HG03103 (cell line): ENCODE results near the gene TAGAP.

ENCODE experiments used
- ATAC-seq: cut with Tn5 transposase; IDR thresholded peaks from one replicate; pipeline ENCODE4 v1.9.1; 2021; ENCODE audit warnings: low read depth; ENCODE audit not compliant: unreplicated experiment

TAGAP gene

DNA sequence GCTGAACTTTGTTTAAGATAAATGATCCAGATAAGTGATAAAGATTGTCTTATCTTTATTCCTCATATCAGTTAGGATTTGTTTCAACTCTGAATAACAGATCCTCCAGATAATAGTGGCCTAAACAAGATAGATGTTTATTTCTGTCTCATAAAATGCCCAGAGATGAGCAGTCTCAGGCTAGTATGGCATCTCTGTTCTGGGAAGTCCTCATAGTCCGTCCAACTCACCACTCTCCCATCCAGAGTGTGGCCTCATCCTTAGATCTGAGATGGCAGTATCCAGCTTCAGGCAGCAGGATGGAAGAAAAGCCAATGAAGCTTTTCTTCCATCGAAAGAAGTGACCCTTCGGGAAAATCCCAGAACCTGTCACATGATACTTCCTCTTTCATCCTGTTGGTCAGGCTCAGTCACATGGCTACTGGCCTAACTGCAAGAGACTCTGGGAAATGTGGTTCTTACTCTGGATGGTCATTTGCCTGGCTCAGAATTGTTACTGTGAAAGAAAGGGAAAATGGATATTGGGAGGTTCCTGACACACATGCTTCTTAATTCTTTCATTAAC, 29.4 kb upstream of the TAGAP start:
- no peak for ATAC-seq

DNA sequence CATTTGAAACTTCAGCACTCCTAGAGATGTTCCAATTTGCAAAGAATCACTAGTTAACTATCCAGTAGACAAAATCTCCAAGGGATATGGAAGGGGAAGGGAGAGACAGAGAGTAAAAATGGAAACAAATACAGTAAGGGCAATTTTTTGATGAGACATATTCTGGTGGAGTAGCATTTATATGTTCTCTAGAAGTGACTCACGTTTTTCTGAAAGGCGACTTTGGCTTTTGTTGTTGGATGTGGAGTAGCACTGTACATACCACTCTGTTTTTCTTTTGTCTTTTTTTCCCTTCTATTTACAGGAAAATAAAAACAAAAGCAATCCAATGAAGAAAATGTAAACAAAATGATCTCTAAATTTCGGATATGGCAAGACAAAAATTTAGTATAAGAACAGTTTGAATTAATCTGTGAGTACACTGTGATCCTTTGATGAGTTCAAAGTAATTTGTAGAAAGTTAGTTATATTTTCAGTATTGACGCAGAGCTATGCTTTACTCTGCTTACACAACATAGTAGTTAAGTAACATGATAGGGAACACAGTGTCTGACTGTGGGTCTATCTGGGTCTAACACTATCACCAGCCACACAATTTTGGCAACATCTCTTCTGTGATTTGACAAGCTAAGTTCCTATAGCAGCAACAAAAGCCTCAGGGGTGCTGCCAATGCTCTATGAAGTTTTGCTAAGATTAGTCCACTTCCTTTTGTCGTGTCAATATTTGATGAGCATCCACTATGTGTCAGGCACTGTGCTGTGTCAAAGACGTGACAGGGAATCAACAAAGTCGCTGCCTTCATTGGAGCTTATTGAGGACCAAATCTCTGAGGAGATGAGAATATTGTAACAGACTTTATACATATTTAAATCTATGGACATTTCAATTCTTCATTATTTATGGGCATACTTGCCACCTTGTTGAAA, 27.3 kb upstream of the TAGAP start:
- no peak for ATAC-seq

DNA sequence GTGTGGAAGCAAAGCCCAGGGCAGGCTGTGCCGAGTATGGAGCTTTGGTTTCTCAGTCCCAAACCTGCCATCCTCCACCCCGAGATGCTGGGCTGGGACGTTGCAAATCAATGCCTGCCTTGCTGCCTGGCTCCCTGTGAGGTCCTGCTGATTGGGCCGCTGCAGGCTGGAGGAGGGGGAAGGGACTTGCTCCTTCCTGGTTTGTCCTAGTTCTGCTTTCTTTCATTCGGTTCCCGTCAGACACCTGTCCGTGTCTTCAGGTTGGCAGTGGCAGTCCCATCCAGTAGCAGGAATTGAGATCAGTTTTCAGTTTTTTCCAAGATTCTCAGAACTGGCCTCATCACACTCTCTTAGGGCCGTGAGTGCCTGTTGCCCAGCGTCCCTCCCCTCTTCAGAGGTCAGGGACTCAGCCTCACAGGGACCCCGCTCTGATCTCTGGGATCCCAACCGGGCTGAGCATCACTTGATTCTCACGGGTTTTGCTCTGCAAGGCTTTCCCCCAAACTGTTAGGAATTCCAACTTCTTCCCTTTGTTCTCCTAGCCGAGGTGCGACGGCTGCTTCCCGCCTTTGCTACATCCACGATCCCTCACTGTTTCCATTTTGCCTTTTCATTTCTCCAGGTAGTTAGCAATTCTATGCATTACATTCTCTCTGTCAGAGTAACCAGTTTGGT, 24.2 kb upstream of the TAGAP start:
- no peak for ATAC-seq

DNA sequence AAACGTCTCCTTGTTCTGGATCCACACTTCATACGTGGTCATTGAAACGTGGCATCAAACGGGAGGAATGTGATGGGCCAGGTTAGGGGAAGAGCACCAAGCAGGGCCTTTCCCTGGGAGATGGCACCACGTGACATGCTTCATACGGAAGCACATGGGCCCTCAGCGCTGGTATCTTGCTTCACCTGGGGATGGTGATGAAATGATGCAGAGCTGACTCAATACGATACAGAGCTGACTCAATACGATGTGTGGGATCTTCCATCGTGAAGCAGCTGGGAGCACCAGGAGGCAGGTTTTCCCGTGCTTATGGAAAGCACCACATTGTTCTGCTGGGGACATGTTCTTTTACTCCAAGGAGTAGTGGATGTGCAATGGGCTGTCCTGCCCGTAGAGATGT, 22.5 kb upstream of the TAGAP start:
- no peak for ATAC-seq

DNA sequence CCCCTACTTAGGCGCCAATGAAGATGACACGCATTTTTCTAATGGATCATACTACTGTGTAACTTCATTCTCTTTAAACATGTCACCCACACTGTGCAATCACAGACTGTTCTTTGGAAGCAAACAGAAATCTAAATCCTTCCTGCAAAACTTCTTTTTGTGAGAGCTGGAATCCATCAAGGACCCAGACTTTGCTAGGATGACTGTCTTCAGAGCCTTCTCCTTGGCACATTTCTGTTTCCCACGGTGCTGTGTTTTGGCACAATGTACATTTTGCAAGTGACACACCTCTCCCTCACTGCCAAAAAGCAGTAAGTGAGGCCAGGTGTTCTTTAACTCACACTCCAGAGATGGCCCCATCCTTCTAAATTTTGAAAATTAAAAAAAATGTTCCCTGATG, 21.7 kb upstream of the TAGAP start:
- ATAC-seq: no peak

DNA sequence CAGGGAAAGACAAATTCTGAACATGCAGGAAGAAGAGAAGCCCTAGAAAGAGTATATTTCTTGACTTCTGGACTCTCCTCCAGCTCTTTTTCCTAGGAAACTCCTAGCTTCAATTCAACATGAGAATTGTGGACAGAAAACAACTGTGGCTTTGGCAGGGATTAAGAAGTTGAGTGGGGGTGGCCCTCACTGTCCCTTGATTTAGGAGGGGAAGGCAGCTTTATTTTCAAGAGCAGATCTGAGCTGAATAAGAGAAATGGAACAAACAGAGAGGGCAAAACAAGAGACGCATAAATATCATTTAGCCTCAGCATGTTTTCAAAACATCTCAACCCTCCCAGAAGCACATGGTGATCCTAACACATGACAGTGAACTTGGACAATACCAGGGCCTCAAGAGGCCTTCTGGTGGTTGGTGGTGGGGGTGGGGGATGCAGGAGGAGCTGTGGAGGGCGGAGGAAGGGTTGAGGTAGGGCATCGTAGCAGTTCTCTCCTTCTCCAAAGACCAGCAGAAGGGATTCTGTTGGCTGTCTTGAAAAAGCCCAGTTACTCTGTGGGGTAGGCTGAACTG, 21.1 kb upstream of the TAGAP start:
- no peak for ATAC-seq

DNA sequence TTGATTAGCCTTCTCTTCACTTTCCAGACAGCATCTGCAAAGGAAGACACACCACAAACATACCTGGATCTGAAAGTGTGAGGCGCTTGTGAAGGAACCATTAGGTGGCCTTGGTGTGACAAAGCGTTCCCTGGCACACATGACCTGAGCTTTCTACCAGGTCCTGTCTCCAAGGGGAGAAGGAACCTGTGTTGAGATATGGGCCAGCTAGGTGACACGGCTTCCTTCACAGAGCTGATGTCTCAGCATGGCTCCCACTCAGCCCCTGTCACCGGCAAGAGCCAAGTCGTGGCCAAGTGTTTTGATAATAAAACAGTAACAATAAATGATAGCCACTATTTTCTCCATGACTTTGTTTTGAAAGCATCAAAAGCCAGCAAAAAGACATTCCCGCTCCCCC, 20.3 kb upstream of the TAGAP start:
- ATAC-seq: no peak

DNA sequence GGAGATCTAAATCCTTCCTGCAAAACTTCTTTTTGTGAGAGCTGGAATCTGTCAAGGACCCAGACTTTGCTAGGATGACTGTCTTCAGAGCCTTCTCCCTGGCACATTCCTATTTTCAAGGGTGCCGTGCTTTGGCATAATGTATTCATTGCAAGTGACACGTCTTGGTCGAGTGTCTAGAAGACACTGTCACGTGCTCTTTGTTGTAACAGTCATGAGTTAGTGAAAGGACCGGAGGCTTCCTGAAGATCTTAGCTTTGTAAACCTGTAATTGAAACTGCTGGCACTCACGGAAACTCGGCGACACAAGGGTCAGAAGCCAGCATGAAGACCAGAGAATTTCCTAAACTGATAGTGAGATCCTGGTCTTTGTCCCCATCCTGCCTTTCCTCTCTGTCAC, 19.7 kb upstream of the TAGAP start:
- no peak for ATAC-seq

DNA sequence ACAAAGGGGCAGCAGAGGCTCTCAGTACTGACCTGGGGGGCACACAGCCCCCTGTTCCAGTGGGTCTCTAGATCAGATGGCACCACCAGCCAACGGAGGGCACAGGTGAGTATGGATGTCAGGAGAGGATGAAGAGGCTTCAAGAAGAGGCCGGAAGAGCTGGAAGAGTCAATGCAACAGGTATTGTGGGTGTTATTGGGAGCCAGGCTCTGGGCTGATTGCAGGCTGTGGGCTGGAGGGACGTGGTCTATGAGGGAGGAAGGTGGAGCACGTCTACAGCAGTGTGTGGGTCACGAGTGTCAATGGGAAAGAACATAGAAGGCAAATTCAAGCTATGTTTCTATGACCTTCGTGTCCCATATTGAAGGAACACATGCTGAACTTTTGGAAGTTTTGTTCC, 18.8 kb upstream of the TAGAP start:
- ATAC-seq: no peak

DNA sequence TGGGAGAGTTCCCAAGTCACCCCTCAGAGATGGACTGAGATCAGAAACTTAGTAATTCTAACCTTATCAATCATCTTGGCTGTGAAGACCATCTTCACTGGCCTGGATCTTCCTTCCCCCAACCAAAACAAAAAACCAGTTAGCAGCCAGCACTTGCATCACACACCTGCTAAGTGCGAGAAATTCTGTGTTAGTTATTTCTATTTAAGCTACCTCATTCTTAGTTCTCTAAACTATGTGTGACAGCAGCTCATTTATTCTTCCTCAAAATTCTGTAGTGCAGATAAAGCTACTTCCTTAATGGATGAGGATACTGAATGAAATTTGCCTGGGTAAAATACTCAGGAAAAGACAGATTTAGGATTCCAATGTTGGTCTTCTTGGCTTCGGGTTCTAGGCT, 18.2 kb upstream of the TAGAP start:
- no peak for ATAC-seq

DNA sequence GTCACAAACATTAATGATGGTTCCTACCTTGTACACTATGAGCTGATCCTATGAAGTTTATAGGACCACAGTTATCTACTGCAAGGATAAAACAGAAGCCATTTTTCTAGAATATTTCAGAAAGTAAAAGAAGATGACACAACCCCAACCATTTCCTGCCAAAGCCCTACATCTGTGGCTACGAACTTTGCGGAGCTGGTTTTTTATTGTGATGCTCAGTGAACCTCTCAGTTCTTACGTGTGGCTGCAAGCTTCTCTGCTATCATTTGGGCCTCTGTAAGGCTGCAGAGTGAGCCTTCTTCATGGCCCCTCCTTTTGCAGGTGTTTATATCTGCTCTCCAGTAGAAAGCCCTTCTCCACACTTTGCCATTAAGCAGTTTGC, 17.8 kb upstream of the TAGAP start:
- no peak for ATAC-seq

DNA sequence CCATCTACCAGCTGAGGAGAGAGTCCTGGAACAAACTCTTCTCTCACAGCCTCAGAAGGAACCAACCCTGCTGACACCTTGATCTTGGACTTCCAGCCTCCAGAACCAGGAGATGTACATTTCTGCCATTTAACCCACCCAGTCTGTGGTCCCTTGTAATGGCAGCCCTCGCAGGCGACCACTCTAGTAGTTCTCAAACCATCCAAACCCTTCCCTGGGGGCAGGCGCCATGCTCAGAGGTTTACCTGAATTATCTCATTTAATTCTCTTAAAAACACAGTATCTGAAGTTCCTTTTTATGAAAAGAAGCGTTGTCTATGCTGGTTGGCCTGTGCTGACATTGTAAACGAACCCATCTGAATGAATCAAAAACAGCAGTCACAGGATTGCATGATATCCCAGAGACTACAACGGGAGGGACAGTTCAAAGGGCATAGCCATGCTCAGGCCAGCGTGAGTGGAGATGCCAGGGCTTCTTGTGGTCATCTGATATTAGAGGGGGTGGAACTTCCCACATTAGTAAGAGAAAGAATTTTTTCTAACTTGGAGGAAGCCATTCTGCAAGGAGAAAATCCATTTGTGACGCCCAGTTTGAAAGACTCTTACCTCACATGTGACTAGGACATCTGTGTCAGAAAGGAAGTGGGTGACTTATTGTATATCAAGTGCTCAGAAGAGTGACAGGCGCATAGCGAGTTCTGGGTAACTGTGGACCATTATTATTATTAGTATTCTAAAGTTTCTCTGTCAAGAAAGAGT, 17.2 kb upstream of the TAGAP start:
- no peak for ATAC-seq

DNA sequence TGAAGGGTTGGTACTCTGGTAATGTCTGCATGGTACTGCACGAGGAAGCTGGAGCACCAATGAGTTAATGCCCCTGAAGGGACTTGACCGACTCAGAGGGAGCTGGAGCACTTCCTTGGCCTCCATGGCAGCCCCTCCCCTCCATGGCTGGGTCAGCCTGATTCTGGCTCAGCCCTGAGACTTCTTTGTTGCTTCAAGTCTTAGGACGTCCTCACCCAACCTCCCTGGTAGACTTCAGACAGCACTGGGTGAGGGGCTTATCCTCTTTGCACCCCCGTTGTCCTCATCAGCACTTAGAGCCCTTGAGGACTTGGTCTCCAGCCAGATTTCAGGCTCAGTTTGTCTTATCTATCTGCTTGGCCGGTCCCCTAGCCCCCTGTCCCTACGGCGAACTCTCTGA, 16.4 kb upstream of the TAGAP start:
- no peak for ATAC-seq

DNA sequence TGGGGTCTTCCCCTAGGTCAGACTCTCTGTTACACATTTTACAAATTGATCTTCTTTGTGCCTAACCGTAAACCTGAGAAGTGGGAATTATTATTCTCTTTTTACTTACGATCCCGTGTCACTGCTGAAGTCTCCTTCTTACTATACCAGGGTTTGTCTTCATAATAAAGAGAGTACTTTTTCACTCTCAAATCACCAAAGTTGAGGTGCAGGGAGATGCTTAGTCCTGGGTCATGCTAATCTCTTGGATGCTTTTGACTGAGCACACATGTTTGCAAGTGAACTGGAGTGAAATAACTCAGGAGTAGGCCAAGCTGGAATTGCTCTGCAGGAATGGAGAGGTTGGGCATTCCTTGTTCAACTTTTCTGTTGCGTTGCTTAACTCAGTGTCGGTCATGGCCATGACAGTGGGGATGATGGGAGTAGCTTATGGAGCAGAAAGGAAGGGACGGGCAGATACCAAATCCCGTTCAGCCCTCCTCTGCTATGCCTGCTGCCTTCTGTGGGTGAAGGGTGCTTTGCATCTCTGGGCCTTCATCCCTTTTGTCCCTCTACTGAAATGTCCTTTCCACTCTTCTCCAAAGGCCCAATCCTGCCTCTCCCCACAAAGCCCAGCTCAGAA, 15.2 kb upstream of the TAGAP start:
- ATAC-seq: no peak

DNA sequence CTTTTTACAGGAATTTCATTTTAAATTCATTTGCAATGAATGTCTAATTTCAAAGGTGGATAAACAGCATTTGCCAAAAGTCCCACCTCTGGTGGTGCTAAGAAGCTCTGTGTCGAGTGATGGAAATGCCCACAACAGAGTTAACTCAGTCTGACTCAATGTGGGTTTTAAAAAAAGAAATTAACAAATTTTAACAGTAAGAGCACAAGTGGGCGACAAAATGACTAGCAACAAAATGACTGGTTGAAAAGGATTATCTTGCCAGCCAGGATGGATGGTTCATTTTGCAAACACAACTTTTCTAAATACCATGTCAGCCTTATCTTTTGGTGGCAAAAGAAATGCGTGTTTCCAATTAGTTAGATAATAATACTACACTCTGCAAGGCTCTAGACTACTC, 14.3 kb upstream of the TAGAP start:
- no peak for ATAC-seq

DNA sequence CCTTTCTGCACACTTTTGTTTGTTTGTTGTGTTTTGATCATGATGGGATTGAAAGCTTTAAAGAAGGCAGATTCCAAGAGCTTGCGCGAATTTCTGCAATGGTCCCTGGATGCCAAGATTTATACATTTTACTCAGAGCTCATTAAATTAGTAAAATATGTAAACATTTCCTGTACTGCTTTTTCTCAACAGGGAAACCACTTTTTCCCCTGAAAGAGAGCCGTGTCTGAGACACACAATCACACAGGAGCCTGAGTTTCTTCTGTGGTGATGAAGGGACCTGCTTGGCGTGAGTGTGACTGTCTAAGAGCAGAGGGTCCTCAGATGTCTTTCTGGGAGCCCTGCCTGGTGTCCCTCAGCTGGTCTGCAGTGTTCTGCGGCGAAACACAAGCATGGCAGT, 12.1 kb upstream of the TAGAP start:
- ATAC-seq: no peak

DNA sequence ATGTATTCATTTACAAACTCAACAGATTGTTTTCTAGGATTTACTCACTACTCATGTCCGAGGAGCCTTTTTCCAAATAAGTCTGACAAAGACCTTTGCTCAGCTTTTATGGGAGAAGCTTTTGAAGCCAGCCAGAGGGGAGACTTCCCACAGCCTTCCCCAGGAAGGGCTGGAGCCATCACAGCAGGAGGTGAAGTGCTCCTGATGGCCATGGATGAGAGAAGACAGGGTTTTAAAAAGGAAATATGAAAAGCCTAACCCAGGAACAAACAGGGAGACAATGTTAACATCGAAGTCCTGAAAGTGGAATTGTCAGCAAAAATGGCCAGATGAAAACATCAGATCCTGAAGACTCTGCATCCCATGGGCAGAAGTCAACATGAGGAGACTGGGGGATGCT, 11.6 kb upstream of the TAGAP start:
- no peak for ATAC-seq

DNA sequence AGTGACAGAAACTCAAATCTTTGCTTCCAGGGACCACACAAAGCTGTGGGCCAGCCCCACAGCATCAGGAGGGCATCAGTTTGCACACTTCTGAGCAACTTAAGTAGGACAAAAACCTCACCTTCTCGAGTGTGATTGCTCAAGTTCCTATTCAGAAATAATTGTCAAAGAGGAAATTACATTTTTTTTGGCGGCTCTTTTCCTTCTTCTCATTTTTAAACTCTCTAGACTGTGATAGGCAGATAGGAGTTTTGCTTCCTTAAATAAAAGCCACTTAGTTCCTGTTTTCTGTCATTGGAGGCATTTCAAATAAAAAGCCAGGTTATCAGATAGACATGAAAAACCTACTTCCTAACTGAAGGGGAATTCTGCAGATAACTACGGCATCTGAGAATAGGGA, 11.2 kb upstream of the TAGAP start:
- no peak for ATAC-seq

DNA sequence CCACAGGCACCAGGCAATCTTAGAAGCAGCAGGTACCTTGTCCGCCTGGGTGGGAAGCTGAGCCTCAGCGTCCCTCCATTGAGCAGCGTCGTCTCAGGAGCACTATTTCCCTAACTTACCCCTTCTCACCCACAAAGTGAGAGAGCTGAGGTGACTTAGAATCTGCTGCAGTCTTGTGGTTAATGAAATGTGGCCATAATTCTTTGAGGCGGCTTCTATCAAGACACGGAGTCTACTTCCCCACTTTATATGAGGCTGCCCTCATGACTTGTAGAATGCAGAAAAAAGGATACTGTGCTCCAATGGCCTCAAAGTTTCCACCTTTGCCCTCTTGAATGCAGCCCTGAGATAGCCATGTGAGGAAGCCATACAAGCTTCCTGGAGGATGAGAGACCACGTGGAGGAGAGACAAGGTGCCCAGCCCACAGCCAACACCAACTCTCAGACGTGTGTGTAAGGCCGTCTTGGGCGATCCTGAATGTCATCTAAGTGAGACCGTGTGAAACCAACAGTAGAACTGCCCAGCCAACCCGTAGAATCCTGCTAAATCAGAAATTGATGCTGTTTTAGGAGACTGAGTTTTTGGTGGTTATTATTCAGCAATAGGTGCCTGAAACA, 9.1 kb upstream of the TAGAP start:
- no peak for ATAC-seq

DNA sequence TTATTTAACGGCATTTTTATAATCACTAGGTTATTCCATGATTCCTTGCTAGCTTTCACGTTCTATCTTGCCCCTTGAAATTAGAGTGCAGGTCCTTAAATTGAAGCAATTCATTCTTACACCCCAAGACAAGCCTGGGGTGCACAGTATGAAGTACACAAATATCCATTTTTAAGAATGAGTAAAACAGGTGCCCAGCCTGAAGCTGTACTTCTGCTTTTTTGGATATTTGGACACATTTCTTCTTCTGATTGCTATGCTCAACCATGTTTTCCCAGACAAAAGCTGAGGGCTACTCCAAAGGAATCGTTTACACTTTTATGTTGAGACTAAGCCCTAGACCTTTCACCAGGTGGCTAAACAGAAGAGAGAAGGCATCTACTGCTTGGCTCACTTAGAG, 7.9 kb upstream of the TAGAP start:
- no peak for ATAC-seq
